Stimulated activated CD8-positive, alpha-beta memory T cell treated with anti-CD3 and anti-CD28 coated beads, Interleukin-7, amount 100 ng/mL, for 48 hours (primary cell): Measurements from ENCODE around the gene GRIN1.
A peak's percentile ranks its signal among the peaks of the same experiment; 100 is the strongest.

ENCODE experiments used
- DNase-seq, 2 donors: peaks; one replicate each; pipeline ENCODE4 v3.0.0-alpha.2; 2020; ENCODE audit warnings: low read depth in 1 of 2; ENCODE audit errors: extremely low read depth in 1 of 2

The GRIN1 gene

DNA sequence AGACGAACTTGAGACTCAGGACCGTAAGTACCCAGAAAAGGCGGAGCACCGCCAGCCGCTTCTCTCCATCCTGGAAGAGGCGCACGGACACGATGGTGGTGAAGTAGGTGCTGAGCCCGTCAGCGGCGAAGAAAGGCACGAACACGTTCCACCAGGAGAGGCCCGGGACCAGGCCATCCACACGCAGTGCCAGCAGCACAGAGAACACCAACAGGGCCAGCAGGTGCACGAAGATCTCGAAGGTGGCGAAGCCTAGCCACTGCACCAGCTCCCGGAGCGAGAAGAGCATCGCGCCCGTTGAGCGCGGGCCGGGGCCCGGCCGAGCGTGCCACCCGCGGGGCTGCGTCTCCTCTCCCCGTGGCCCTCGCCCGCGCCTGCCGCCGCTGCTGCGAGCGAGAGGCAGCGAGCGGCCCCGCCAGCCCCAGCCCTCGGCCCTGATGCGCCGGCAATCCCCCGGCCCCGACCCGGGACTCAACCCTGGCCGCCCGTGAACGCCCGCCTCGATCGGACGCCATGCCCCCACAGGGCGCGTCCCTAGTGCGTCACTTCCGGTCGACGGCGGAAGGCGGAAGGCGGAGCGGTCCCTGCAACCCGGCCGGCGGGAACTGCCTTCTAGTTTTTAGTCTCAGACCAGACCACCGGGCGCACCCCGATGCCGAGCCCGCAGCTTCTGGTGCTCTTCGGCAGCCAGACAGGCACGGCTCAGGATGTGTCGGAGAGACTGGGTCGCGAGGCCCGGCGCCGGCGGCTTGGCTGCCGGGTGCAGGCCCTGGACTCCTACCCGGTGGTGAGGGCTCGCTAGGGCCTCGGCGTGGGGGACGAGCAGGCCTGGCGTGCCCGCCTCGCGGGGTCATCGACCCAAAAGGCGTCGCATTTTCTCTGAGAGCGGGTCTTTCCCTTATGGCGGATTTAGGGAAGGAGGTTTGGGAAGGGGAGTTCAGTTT is 66.4 kb downstream of the GRIN1 start, which contains the start of the genes NDOR1 and TMEM203:
TSS of gene NDOR1 (plus strand) at position 575 of the 944 bp plus-strand sequence. CDS start at position 653, 78 bp downstream.
TSS of gene TMEM203 (minus strand) at position 523 of the 944 bp plus-strand sequence. CDS start at position 289, 234 bp downstream.
- DNase-seq = peak; percentile 88 to 89

DNA sequence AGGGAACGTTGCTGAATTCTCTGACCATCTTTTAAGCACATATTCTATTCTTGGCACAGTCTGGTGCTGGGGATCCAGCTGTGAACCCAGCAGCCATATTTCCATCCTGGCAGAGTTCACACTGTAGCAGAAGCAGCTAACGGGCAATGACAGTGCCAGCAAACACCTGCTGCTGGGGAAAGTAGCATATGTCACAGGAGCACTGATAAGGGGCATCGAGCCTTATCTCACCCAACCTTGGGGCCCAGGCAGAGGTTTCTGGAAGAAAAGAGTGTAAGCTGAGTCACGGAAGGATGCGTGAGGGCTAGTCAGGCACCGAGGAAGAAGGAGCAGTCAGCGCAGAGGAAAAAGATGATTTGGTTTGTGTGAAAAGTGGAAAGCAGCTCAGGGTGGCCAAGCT is 67.6 kb downstream of the GRIN1 start:
- DNase-seq = no peak

DNA sequence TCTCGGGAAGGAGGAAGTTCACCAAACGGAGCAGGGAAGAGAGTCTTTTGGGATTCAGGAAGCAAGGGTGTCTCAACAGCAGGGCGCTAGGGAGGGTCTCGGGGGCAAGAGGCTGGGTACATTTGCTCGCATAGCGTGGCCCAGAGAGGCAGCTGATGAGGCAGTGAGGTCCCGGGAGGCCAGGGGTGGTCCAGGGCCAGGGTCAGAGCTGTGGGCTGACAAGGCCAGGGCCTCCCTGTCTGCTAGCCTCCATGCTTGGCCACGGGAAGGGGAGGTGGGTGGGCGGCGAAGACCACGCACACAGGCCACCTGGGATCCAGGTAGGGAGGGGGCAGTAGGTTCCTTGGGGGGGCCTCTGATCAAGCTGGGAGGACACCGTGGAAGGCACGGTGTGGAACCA is 72.6 kb downstream of the GRIN1 start:
- DNase-seq = no peak

DNA sequence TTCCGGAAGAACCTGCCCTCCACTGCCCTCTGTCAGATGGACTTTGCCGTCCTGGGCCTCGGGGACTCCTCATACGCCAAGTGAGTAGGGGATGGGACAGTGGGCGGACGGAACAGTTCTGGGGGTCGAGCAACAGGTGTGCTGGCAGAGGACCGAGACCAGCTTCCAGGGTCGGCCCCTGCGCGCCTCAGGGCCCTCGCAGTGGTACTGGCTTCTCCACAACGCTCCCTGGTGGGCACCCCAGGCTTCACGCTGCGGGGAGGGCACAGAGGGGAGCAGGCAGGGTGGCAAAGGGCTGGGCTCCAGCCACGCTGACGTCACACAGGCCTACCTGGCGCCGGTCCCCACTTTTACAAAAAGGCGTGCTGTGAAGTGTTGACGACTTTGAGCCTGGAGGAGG is 73.6 kb downstream of the GRIN1 start:
- no peak for DNase-seq

DNA sequence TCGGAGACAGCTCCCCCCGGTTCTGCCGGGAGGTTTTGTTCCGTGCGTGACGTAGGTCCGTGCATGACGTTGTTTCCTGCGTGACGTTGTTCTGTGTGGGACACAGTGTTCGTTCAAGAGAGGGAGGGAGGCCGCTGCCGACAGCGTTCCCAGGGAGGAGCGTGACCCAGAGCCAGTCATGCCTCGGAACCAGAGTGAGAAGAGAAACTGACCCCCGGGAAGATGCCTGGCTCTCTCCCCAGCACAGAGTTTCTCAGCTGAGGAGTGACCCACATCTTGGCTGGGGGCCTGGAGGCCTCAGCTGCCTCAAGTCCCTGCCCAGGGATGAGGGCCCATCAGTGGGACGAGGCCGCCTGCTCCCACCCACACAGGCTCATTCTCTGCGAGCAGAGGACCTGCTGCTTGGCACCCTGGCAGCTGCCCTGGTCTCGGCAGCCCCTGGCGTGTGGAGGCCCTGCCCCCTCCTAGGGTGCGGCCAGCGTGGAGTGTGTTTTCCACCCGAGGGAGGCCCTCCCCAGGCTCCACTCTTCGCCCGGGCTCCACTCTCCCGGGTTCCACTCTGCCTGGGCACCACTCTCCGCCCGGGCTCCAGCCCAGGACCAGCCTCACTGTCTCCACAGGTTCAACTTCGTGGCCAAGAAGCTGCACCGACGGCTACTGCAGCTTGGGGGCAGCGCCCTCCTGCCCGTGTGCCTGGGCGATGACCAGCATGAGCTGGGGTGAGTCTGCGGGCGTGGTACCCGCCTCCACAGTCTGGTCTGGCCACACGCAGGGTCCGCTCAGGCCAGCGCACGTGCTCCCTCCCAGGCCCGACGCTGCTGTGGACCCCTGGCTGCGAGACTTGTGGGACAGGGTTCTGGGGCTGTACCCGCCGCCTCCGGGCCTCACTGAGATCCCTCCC is 74.5 kb downstream of the GRIN1 start:
- DNase-seq = no peak

DNA sequence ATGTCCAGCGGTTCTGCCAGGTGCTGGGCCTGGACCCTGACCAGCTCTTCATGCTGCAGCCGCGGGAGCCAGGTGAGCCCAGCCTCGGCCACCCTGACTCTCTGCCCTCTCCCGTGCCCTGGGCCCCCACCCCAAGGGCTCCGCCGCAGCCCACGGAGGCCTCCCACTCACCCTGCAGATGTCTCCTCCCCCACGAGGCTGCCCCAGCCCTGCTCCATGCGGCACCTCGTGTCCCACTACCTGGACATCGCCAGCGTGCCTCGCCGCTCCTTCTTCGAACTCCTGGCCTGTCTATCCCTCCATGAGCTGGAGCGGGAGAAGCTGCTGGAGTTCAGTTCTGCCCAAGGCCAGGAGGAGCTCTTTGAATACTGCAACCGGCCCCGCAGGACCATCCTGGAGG is 75.7 kb downstream of the GRIN1 start:
- DNase-seq = no peak

DNA sequence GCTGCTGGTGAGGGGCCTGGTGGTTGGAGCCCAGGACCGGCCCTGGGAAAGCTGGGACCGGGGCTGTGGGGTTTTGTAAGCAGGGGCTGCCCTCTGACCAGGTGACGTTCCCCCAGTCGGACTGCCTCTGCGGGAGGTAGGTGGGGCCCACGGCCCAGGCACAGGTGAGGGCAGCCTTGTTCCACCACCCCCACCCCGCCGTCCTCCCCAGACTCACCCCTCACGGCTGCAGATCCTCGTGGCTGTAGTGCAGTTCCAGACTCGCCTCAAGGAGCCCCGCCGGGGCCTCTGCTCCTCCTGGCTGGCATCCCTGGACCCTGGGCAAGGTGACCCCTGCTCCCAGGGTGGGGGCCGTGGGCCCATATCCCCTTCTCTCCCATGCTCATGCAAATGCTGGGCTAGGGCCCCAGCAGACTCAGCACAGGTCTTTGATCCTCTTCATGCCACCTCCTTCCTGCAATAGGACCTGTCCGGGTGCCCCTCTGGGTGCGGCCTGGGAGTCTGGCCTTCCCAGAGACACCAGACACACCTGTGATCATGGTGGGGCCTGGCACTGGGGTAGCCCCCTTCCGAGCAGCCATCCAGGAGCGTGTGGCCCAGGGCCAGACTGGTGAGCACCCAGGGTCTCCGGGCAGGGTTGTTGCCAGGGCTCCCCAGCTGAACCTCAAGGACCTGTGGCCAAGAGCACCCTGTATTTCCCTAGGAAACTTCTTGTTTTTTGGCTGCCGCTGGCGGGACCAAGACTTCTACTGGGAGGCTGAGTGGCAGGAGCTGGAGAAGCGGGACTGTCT is 76.4 kb downstream of the GRIN1 start:
- no peak for DNase-seq

DNA sequence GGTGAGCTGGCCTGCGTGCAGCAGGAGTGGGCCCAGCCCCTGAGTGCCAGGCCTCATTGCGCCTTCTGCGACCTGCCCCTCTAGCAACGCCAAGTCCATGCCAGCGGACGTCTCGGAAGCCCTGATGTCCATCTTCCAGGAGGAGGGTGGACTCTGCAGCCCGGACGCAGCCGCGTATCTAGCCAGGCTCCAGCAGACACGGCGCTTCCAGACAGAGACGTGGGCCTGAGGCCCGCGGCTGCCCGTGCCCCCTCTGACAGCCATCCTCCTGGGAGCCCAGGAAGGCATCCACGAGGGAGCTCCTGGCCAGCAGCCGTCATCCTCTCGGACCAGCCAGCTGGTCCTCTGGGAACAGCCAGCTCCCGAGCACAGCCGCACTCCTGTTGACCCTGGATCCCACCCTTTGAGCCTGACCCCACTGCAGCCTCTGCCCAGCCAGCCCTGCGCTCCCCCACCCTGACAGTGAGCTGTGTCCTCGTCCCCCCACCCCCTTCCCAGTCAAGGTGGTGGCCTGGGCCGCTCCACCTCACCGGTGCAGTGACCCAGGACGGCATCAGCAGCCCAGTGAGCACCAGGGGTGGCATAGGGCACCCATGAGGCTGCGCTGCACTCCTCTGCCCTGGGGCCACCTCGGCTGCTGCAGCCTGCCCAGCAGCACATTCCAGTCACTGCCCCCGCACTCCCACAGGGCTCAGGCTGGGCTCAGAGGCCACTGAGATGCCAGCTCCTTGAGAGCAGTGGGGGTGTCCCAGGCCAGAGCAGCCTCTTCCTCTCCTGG is 77.4 kb downstream of the GRIN1 start:
- DNase-seq = no peak

DNA sequence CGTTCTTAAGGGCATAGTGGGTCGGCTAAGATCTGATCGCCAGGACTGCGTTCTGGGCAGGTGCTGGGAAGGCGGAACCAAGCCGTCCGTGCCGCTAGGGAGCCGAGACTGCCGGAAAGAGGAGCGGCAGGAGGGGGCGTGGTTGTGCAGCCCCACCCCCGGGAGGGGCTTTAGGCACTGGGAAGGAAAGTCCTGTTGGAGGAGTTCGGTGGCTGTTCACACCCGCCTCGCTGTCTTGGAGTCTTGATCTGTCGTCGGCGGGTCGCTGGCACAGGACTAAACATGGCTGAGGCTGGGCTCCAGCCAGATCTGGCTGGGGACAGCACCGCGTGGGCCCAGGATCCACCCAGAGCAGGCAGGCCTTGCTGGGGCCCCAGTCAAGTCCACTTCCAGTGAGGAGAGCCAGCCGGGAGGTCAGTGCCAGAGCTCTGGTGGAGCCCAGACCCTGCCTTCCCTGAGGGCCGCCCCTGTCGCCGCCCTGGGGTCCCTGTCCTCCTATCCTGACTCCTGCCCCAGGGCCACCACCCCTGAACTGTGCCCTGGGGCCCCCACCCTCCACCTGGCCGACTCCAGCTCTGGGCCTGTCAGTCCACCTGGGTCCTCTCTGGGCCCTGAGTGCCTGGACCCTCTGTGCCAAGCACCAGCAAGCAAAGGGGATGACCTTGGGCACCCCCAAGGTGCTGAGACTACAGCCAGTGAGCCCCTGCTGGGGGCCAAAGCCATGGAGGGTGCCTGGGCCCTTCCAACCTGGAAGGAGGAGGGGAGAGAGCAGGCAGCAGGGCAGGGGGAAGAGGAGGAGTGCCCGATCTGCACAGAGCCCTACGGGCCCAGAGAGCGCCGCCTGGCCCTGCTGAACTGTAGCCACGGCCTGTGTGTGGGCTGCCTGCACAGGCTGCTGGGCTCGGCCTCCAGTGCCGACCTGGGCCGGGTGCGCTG is 78.6 kb downstream of the GRIN1 start:
- no peak for DNase-seq

DNA sequence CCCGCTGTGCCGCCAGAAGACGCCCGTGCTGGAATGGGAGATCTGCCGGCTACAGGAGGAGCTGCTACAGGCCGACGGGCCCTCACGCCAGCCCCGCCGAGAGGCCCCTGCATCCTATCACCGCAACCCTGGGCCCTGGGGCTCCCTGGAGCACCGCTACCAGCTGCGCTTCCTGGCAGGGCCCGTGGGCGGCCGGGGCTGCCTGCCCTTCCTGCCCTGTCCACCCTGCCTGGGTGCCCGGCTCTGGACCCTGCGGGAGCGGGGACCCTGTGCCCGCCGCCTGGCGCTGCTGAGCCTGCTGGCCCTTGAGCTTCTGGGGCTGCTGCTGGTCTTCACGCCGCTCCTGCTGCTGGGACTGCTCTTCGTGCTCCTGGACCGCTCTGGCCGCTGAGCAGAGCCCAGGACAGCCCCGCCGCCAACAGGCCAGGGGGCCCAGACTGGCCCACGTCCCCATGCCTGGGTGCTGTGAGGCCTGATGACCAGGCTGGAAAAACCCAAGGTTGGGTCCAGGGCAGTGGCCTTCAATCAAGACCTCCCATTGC is 79.3 kb downstream of the GRIN1 start:
- no peak for DNase-seq
